K562 (cell line): ENCODE data around the gene YOD1. TPM values are rescaled to one million over a fixed set of nuclear protein-coding genes. Genes with fewer than 3 reads are reported as not detected.
A peak's percentile ranks its signal among the peaks of the same experiment; 100 is the strongest.

ENCODE experiments used
- ADNP ChIP-seq: fragments of 200-800 bp; sonication (Bioruptor generic); IDR thresholded peaks from 2 replicates; pipeline ENCODE4 v1.6.1; 2016; ENCODE audit warnings: missing genetic modification characterization, missing compliant biosample characterization
- ATF6 ChIP-seq: sonication (generic); formaldehyde crosslinking; IDR thresholded peaks from 2 replicates; pipeline ENCODE4 v1.4.0; 2020; ENCODE audit warnings: mild to moderate bottlenecking, missing genetic modification reagents
- BRF2 ChIP-seq: IDR thresholded peaks from 3 replicates; pipeline ENCODE4 v1.6.1; 2011; ENCODE audit warnings: borderline replicate concordance, mild to moderate bottlenecking; ENCODE audit not compliant: insufficient read length, insufficient read depth
- CSDE1 ChIP-seq, 2 experiments: fragments of 450-650 bp; IDR thresholded peaks; 2 replicates each; pipeline ENCODE4 v1.6.1; 2016; ENCODE audit warnings: mild to moderate bottlenecking in 1 of 2
- E2F3 ChIP-seq: fragments of 250-450 bp; sonication (Bioruptor Pico); IDR thresholded peaks from 2 replicates; pipeline ENCODE4 v1.4.0; 2020; ENCODE audit warnings: mild to moderate bottlenecking
- EWSR1 ChIP-seq: fragments of 450-650 bp; IDR thresholded peaks from 2 replicates; pipeline ENCODE4 v1.6.1; 2018; ENCODE audit warnings: borderline replicate concordance, mild to moderate bottlenecking, low read depth, moderate library complexity; ENCODE audit not compliant: partially characterized antibody
- FUS ChIP-seq: fragments of 200-400 bp; formaldehyde crosslinking; optimal IDR thresholded peaks from 2 replicates; pipeline ENCODE3; 2017; ENCODE audit warnings: low read depth, low read length
- GMEB1 ChIP-seq: fragments of 250-450 bp; sonication (Bioruptor Pico); IDR thresholded peaks from 2 replicates; pipeline ENCODE4 v1.4.0; 2020; ENCODE audit warnings: mild to moderate bottlenecking
- GTF2A2 ChIP-seq: IDR thresholded peaks from 2 replicates; pipeline ENCODE4 v1.6.1; 2016; ENCODE audit warnings: mild to moderate bottlenecking, missing genetic modification characterization, missing compliant biosample characterization
- HMG20B ChIP-seq: fragments of 250-450 bp; sonication (Bioruptor Pico); IDR thresholded peaks from 2 replicates; pipeline ENCODE4 v1.5.0; 2021; ENCODE audit warnings: mild to moderate bottlenecking
- JUND ChIP-seq, 2 experiments: IDR thresholded peaks; 2 replicates in 1 of 2; 3 replicates in 1 of 2; pipeline ENCODE4 v1.6.1; 2011; ENCODE audit warnings: borderline replicate concordance in 2 of 2, low read depth in 2 of 2, low read length in 2 of 2, improper control_type of control experiment in 1 of 2, missing biosample characterization in 1 of 2, missing genetic modification characterization in 1 of 2, missing genetic modification reagents in 1 of 2
- KLF10 ChIP-seq: fragments of 250-450 bp; sonication (Bioruptor Pico); IDR thresholded peaks from 2 replicates; pipeline ENCODE4 v1.6.1; 2021; ENCODE audit warnings: matching md5 sums
- MAZ ChIP-seq, 2 experiments: fragments of 450-650 bp in 1 of 2; sonication (generic) in 1 of 2; formaldehyde crosslinking; IDR thresholded peaks in 1 of 2; conservative IDR thresholded peaks in 1 of 2; 2 replicates each; pipeline versions ENCODE4 v1.4.0 to v1.5.0; 2020; ENCODE audit warnings: mild to moderate bottlenecking in 1 of 2, missing genetic modification reagents in 1 of 2
- MED1 ChIP-seq: sonication (generic); formaldehyde crosslinking; IDR thresholded peaks from 2 replicates; pipeline ENCODE4 v1.8.1; 2023; ENCODE audit warnings: missing genetic modification reagents, borderline replicate concordance
- NR2C2 ChIP-seq, 2 experiments: fragments of 200-800 bp in 1 of 2; sonication (Bioruptor generic) in 1 of 2; sonication (generic) in 1 of 2; formaldehyde crosslinking in 1 of 2; IDR thresholded peaks; 2 replicates each; pipeline versions ENCODE4 v1.6.1 to v1.8.0; 2016 to 2022; ENCODE audit warnings: mild to moderate bottlenecking in 1 of 2, missing compliant biosample characterization in 1 of 2, missing genetic modification characterization in 1 of 2, missing genetic modification reagents in 1 of 2
- RFX5 ChIP-seq: IDR thresholded peaks from 2 replicates; pipeline ENCODE4 v1.6.1; 2011; ENCODE audit warnings: low read depth, mild to moderate bottlenecking, improper control_type of control experiment, low read length
- TEAD4 ChIP-seq, 2 experiments: sonication (generic) in 1 of 2; formaldehyde crosslinking in 1 of 2; IDR thresholded peaks; 2 replicates each; pipeline versions ENCODE4 v1.6.1 to v1.8.0; 2012 to 2022; ENCODE audit warnings: borderline replicate concordance in 1 of 2, inconsistent platforms in 1 of 2, low read length in 1 of 2, mild to moderate bottlenecking in 1 of 2, missing genetic modification reagents in 1 of 2
- VEZF1 ChIP-seq: fragments of 200-800 bp; sonication (Bioruptor generic); IDR thresholded peaks from 2 replicates; pipeline ENCODE4 v1.6.1; 2017; ENCODE audit warnings: missing genetic modification characterization, missing compliant biosample characterization
- ZNF707 ChIP-seq: fragments of 250-450 bp; sonication (Bioruptor Pico); conservative IDR thresholded peaks from 2 replicates; pipeline ENCODE4 v1.8.0; 2022; ENCODE audit warnings: inconsistent platforms, mild to moderate bottlenecking, moderate library complexity
- ZNF764 ChIP-seq: fragments of 250-450 bp; sonication (Bioruptor Pico); IDR thresholded peaks from 2 replicates; pipeline ENCODE4 v1.4.0; 2020; ENCODE audit warnings: low read depth, mild to moderate bottlenecking, moderate library complexity
- polyA plus RNA-seq, 8 experiments: library from polyadenylated mRNA; depleted of rRNA in 4 of 8; stranded (reverse) in 5 of 8; unstranded in 3 of 8; fragments of >200 nt; fragmentation: Nextera tagmentation in 2 of 8; fragmentation: Illumina TruSeq in 1 of 8; extraction: Ambion mirVana in 2 of 8; extraction: Trizol in 1 of 8; gene quantifications; 2 replicates each; pipeline versions ENCODE4 v1.2.1 to v1.2.3, GENCODE V29; 2011 to 2014; ENCODE audit warnings: inconsistent platforms in 1 of 8, missing spikeins in 1 of 8
- total RNA-seq, 7 experiments: library from RNA; depleted of rRNA in 6 of 7; stranded (reverse); fragments of >200 nt in 6 of 7; fragmentation: Illumina TruSeq in 2 of 7; extraction: Trizol in 2 of 7; gene quantifications; 2 replicates each; pipeline versions ENCODE4 v1.2.1 to v1.2.3, GENCODE V29; 2011 to 2021; ENCODE audit warnings: low replicate concordance in 1 of 7

The YOD1 gene
- total and polyA plus RNA-seq, 9 of the 15 experiments (the other 6 are each of a cell fraction or from before 2014, with no cell fraction given), result 18.2 to 78.1 (median 46.9) TPM

GRCh38 chr1:207034998-207035397 is 16.0 kb downstream of the YOD1 start (continued):
- TF ChIP-seq KLF10 (CRISPR knock-in tag) (no peak), MAZ (CRISPR knock-in tag; conservative IDR thresholded peaks at IDR 0.05 in 1 of 2, IDR thresholded peaks at IDR 0.05 in 1 of 2) (no peak), RFX5 (no peak), EWSR1 (no peak), ATF6 (no peak), GTF2A2 (tag) (no peak), BRF2 (no peak), GMEB1 (CRISPR knock-in tag) (no peak), ZNF764 (CRISPR knock-in tag) (no peak), E2F3 (CRISPR knock-in tag) (no peak), HMG20B (no peak), FUS (no peak), NR2C2 (CRISPR knock-in tag; IDR thresholded peaks at IDR 0.05) (no peak), NR2C2 (tag; IDR thresholded peaks at IDR 0.05) (no peak; the same call in 1 of the 2 replicates), JUND (IDR thresholded peaks at IDR 0.05; ENCODE audit: borderline replicate concordance, low read depth, low read length) (peak; percentile 39; the same call in 1 of the 2 replicates), JUND (tag; IDR thresholded peaks at IDR 0.05; ENCODE audit: borderline replicate concordance, low read depth, low read length) (peak; percentile 52; the same call in 1 of the 3 replicates), MED1 (CRISPR knock-in tag) (no peak), TEAD4 (IDR thresholded peaks at IDR 0.05; ENCODE audit: low read length) (peak; percentile 30; the same call in 1 of the 2 replicates), TEAD4 (CRISPR knock-in tag; IDR thresholded peaks at IDR 0.05; ENCODE audit: borderline replicate concordance) (no peak), CSDE1 (IDR thresholded peaks at IDR 0.05) (no peak), ZNF707 (CRISPR knock-in tag) (no peak), ADNP (tag) (no peak), VEZF1 (CRISPR knock-in tag) (no peak)
